ENCODE results near the gene MYO16.
"Not testable (repeated sequence)": the region's sequence is repeated elsewhere in the genome, so short reads cannot be mapped to it uniquely, and the experiment has no call there.

Gene MYO16

GRCh38 chr13:108981407-108981806 is 352.0 kb downstream of the MYO16 start:
- no peak for DNase-seq (ENCODE audit: low spot score)

GRCh38 chr13:108983273-108983672 is 353.9 kb downstream of the MYO16 start:
- DNase-seq (ENCODE audit: low spot score) = no peak

- no peak for DNase-seq (ENCODE audit: low spot score)
Observed at GRCh38 chr13:108984251-108984920, 355.0 kb downstream of the MYO16 start.

- no peak for DNase-seq (ENCODE audit: low spot score)
Observed at GRCh38 chr13:108985166-108985565, 355.8 kb downstream of the MYO16 start.

GRCh38 chr13:108987517-108987916 is 358.1 kb downstream of the MYO16 start:
- DNase-seq (ENCODE audit: low spot score) = no peak

- DNase-seq (ENCODE audit: low spot score) = no peak
Observed at GRCh38 chr13:108987944-108988343, 358.5 kb downstream of the MYO16 start.

GRCh38 chr13:108991416-108991815 is 362.0 kb downstream of the MYO16 start:
- not testable (repeated sequence) for DNase-seq (ENCODE audit: low spot score)

- DNase-seq (ENCODE audit: low spot score) = no peak
Observed at GRCh38 chr13:108993346-108993745, 363.9 kb downstream of the MYO16 start.

GRCh38 chr13:108996430-108996829 is 367.0 kb downstream of the MYO16 start:
- no peak for DNase-seq (ENCODE audit: low spot score)

GRCh38 chr13:109000207-109000606 is 370.8 kb downstream of the MYO16 start:
- no peak for DNase-seq (ENCODE audit: low spot score)

GRCh38 chr13:109002934-109003333 is 373.5 kb downstream of the MYO16 start:
- DNase-seq (ENCODE audit: low spot score) = no peak

GRCh38 chr13:109007946-109008345 is 378.5 kb downstream of the MYO16 start:
- no peak for DNase-seq (ENCODE audit: low spot score)

GRCh38 chr13:109009756-109010155 is 380.3 kb downstream of the MYO16 start:
- DNase-seq (ENCODE audit: low spot score) = no peak

GRCh38 chr13:109010912-109011311 is 381.5 kb downstream of the MYO16 start:
- DNase-seq (ENCODE audit: low spot score) = no peak

GRCh38 chr13:109012115-109012514 is 382.7 kb downstream of the MYO16 start:
- no peak for DNase-seq (ENCODE audit: low spot score)

GRCh38 chr13:109021558-109021957 is 392.1 kb downstream of the MYO16 start:
- DNase-seq (ENCODE audit: low spot score) = no peak

- DNase-seq (ENCODE audit: low spot score) = no peak
Observed at GRCh38 chr13:109024611-109025010, 395.2 kb downstream of the MYO16 start.

GRCh38 chr13:109026266-109026665 is 396.9 kb downstream of the MYO16 start:
- no peak for DNase-seq (ENCODE audit: low spot score)

- no peak for DNase-seq (ENCODE audit: low spot score)
Observed at GRCh38 chr13:109028624-109029023, 399.2 kb downstream of the MYO16 start.

GRCh38 chr13:109033090-109033489 is 403.7 kb downstream of the MYO16 start:
- DNase-seq (ENCODE audit: low spot score) = no peak

- no peak for DNase-seq (ENCODE audit: low spot score)
Observed at GRCh38 chr13:109036078-109036780, 406.8 kb downstream of the MYO16 start.

GRCh38 chr13:109043636-109044035 is 414.2 kb downstream of the MYO16 start:
- DNase-seq (ENCODE audit: low spot score) = no peak

- no peak for DNase-seq (ENCODE audit: low spot score)
Observed at GRCh38 chr13:109055850-109056249, 426.4 kb downstream of the MYO16 start.

GRCh38 chr13:109058087-109058486 is 428.7 kb downstream of the MYO16 start:
- no peak for DNase-seq (ENCODE audit: low spot score)
